KMS-11 (cell line): ENCODE results near the gene CBFA2T2.
"Not testable (repeated sequence)": the region's sequence is repeated elsewhere in the genome, so short reads cannot be mapped to it uniquely, and the experiment has no call there.

Source experiments
- H2AFZ ChIP-seq: fragments of 200-600 bp; sonication (generic); 2 replicates; pipeline ENCODE4 v1.6.1; 2016; ENCODE audit warnings: antibody characterized with exemption, mixed run types, low read depth
- H3K27ac ChIP-seq: fragments of 200-600 bp; sonication (generic); 2 replicates; pipeline ENCODE4 v1.6.1; 2016; ENCODE audit warnings: mild to moderate bottlenecking, mixed run types
- H3K27me3 ChIP-seq: fragments of 200-600 bp; sonication (generic); 2 replicates; pipeline ENCODE4 v1.6.1; 2017; ENCODE audit warnings: mild to moderate bottlenecking, low read depth, mixed run types, moderate library complexity; ENCODE audit not compliant: insufficient read depth
- H3K36me3 ChIP-seq: fragments of 200-600 bp; sonication (generic); 2 replicates; pipeline ENCODE4 v1.6.1; 2017; ENCODE audit warnings: mild to moderate bottlenecking, mixed run types; ENCODE audit not compliant: insufficient read depth
- H3K4me1 ChIP-seq: fragments of 200-600 bp; sonication (generic); 2 replicates; pipeline ENCODE4 v1.6.1; 2016; ENCODE audit warnings: mild to moderate bottlenecking, low read depth, mixed run types; ENCODE audit not compliant: poor library complexity, severe bottlenecking
- H3K4me2 ChIP-seq: fragments of 200-600 bp; sonication (generic); 2 replicates; pipeline ENCODE4 v1.7.0; 2016; ENCODE audit warnings: mild to moderate bottlenecking, mixed run types
- H3K4me3 ChIP-seq: fragments of 200-600 bp; sonication (generic); IDR thresholded peaks from 2 replicates; pipeline ENCODE4 v1.6.1; 2017; ENCODE audit warnings: low read depth, low read length, mixed read lengths; ENCODE audit not compliant: insufficient read depth
- H3K79me2 ChIP-seq: fragments of 200-600 bp; sonication (generic); 2 replicates; pipeline ENCODE4 v1.6.1; 2016; ENCODE audit warnings: low read depth, mixed run types; ENCODE audit not compliant: insufficient read depth
- H3K9ac ChIP-seq: fragments of 200-600 bp; sonication (generic); 2 replicates; pipeline ENCODE4 v1.6.1; 2016; ENCODE audit warnings: mild to moderate bottlenecking, mixed run types
- H4K20me1 ChIP-seq: fragments of 200-600 bp; sonication (generic); 2 replicates; pipeline ENCODE4 v1.6.1; 2016; ENCODE audit warnings: mild to moderate bottlenecking, mixed run types; ENCODE audit not compliant: insufficient read depth
- CTCF ChIP-seq: fragments of 200-600 bp; sonication (generic); conservative IDR thresholded peaks from 2 replicates; pipeline ENCODE4 v1.6.1; 2017; ENCODE audit warnings: low read depth, mild to moderate bottlenecking, antibody characterized with exemption, low read length, moderate library complexity, mixed read lengths

CBFA2T2 gene

GRCh38 chr20:33585413-33585812 lies 95.5 kb downstream of the CBFA2T2 start:
- Histone ChIP-seq H3K4me1 (peaks cover 21% of the 10 kb centered on the region), H3K4me3 (no peak overlapping the region), H3K27ac (no peak overlapping the region), H2AFZ (no peak overlapping the region), H3K4me2 (no peak overlapping the region), H3K36me3 (no peaks in the 10 kb centered on the region), H4K20me1 (no peaks in the 10 kb centered on the region), H3K79me2 (no peaks in the 10 kb centered on the region; the same call in 1 of the 2 replicates), H3K9ac (no peak overlapping the region), H3K27me3 (no peaks in the 10 kb centered on the region)
- no peak for TF ChIP-seq CTCF

GRCh38 chr20:33589059-33589458 lies 99.2 kb downstream of the CBFA2T2 start:
- H3K79me2 ChIP-seq, result no peaks in the 10 kb centered on the region
- no peak overlapping the region for H3K27ac ChIP-seq

GRCh38 chr20:33591901-33592300 lies 102.0 kb downstream of the CBFA2T2 start:
- not testable (repeated sequence) for H3K79me2 ChIP-seq, H3K27ac ChIP-seq, H3K9ac ChIP-seq, H2AFZ ChIP-seq, H3K4me3 ChIP-seq, H3K36me3 ChIP-seq, H4K20me1 ChIP-seq, H3K4me2 ChIP-seq, H3K27me3 ChIP-seq
- peaks cover 33% of the 10 kb centered on the region for H3K4me1 ChIP-seq

More at GRCh38 chr20:33589059-33589458, 99.2 kb downstream of the CBFA2T2 start:
- no peaks in the 10 kb centered on the region for H3K36me3 ChIP-seq
- H3K4me1 ChIP-seq, result peaks cover 33% of the 10 kb centered on the region
- no peak overlapping the region for H3K9ac ChIP-seq
- H3K4me2 ChIP-seq, result no peak overlapping the region
- no peak overlapping the region for H3K4me3 ChIP-seq
- H3K27me3 ChIP-seq, result no peaks in the 10 kb centered on the region
- no peak overlapping the region for H2AFZ ChIP-seq
- TF ChIP-seq CTCF, result no peak
- no peaks in the 10 kb centered on the region for H4K20me1 ChIP-seq

GRCh38 chr20:33594743-33595142 lies 104.8 kb downstream of the CBFA2T2 start:
- no peaks in the 10 kb centered on the region for H3K36me3 ChIP-seq
- TF ChIP-seq CTCF, result no peak
- H3K27ac ChIP-seq, result no peak overlapping the region
- no peak overlapping the region for H3K4me3 ChIP-seq
- no peak overlapping the region for H2AFZ ChIP-seq
- no peaks in the 10 kb centered on the region for H3K79me2 ChIP-seq
- H3K27me3 ChIP-seq, result no peaks in the 10 kb centered on the region
- no peak overlapping the region for H3K4me2 ChIP-seq
- H3K9ac ChIP-seq, result no peak overlapping the region
- peaks cover 26% of the 10 kb centered on the region for H3K4me1 ChIP-seq
- no peaks in the 10 kb centered on the region for H4K20me1 ChIP-seq

- 0 out of 2 replicates have a peak, but pooled peaks cover 4% of the 10 kb centered on the region for H3K79me2 ChIP-seq
- H3K27ac ChIP-seq, result no peak overlapping the region
- TF ChIP-seq CTCF, result no peak
- no peaks in the 10 kb centered on the region for H3K36me3 ChIP-seq
- H3K4me3 ChIP-seq, result no peak overlapping the region
- H3K9ac ChIP-seq, result no peak overlapping the region
- H3K27me3 ChIP-seq, result no peaks in the 10 kb centered on the region
- no peaks in the 10 kb centered on the region for H4K20me1 ChIP-seq
- H3K4me2 ChIP-seq, result no peak overlapping the region
- H2AFZ ChIP-seq, result no peak overlapping the region
- peaks cover 46% of the 10 kb centered on the region for H3K4me1 ChIP-seq
Measured at GRCh38 chr20:33600414-33600813, 110.5 kb downstream of the CBFA2T2 start.
